Activated CD4-positive, alpha-beta T cell treated with anti-CD3 and anti-CD28 coated beads, Interleukin-2, amount 10 ng/mL, durations not matched to agents 7 days and 5 days (primary cell): ENCODE results near the gene MYBPH. TPM values are rescaled to one million over a fixed set of nuclear protein-coding genes. Genes with fewer than 3 reads are reported as not detected.
A peak's percentile ranks its signal among the peaks of the same experiment; 100 is the strongest.

Experiments
- CTCF ChIA-PET: fragments of 350-600 bp; sonication (Branson Sonifier 250); formaldehyde crosslinking; loops from one replicate; lab custom pipeline; 2021; ENCODE audit warnings: antibody characterized with exemption; lab: Charles Lee
- POLR2A ChIA-PET: fragments of 350-600 bp; sonication (Branson Sonifier 250); formaldehyde crosslinking; loops from one replicate; lab custom pipeline; 2021; ENCODE audit warnings: antibody characterized with exemption; lab: Charles Lee
- DNase-seq: peaks from one replicate; pipeline ENCODE4 v3.0.0-alpha.2; 2020
- H3K27ac Mint-ChIP-seq: one replicate; pipeline ENCODE4 v1.8.0; 2021; ENCODE audit warnings: mild to moderate bottlenecking, moderate library complexity, mixed read lengths
- H3K27me3 Mint-ChIP-seq: one replicate; pipeline ENCODE4 v1.8.0; 2021; ENCODE audit warnings: mixed read lengths
- H3K36me3 Mint-ChIP-seq: one replicate; pipeline ENCODE4 v1.8.0; 2021; ENCODE audit warnings: low read depth, mixed read lengths
- H3K4me1 Mint-ChIP-seq: one replicate; pipeline ENCODE4 v1.8.0; 2021; ENCODE audit warnings: mixed read lengths
- H3K4me3 Mint-ChIP-seq: one replicate; pipeline ENCODE4 v1.8.0; 2021; ENCODE audit warnings: mild to moderate bottlenecking, moderate library complexity, mixed read lengths
- H3K9me3 Mint-ChIP-seq: one replicate; pipeline ENCODE4 v1.8.0; 2021; ENCODE audit warnings: mixed read lengths
- total RNA-seq, 2 experiments: library from RNA; stranded (reverse); gene quantifications; one replicate each; pipeline ENCODE4 v1.2.3, GENCODE V29; 2021

Gene MYBPH
- not detected for total RNA-seq

GRCh38 chr1:203175237-203175826 is at the start of gene MYBPH:
Gene MYBPH, minus strand, starts transcription at chr1:203175826. Its CDS starts 71 bp downstream, at chr1:203175755.
- no peak for DNase-seq
- no peaks in the 10 kb centered on the region for H3K4me1 Mint-ChIP-seq
- H3K27ac Mint-ChIP-seq: no peak within 1 kb of the TSS
- no peaks in the 10 kb centered on the region for H3K9me3 Mint-ChIP-seq
- H3K4me3 Mint-ChIP-seq: no peak within 1 kb of the TSS
- H3K36me3 Mint-ChIP-seq: no peaks in the 10 kb centered on the region
- CTCF ChIA-PET: interaction anchor here (1.4 kb wide), 1 partner anchor 41 kb away, joined by 4 read pairs; no protein-coding TSS in a partner anchor
- POLR2A ChIA-PET: no interaction called here
- H3K27me3 Mint-ChIP-seq: peaks cover 2% of the 10 kb centered on the region

GRCh38 chr1:203225071-203225470 is 49.4 kb upstream of the MYBPH start:
- ChIA-PET CTCF (interaction anchor here (0.6 to 1.8 kb wide), 2 partner anchors 9 to 115 kb away, joined by 4 to 5 read pairs; no protein-coding TSS in a partner anchor), POLR2A (no interaction called here)
- H3K36me3 Mint-ChIP-seq: no peaks in the 10 kb centered on the region
- no peaks in the 10 kb centered on the region for H3K4me1 Mint-ChIP-seq
- no peak overlapping the region for H3K27ac Mint-ChIP-seq
- no peak for DNase-seq
- H3K4me3 Mint-ChIP-seq: no peak overlapping the region
- no peaks in the 10 kb centered on the region for H3K9me3 Mint-ChIP-seq
- H3K27me3 Mint-ChIP-seq: no peaks in the 10 kb centered on the region

GRCh38 chr1:203223012-203223775 is 47.6 kb upstream of the MYBPH start:
- no peak overlapping the region for H3K4me3 Mint-ChIP-seq
- no peak for DNase-seq
- CTCF ChIA-PET: interaction anchor here (0.6 kb wide), 1 partner anchor 123 kb away, joined by 4 read pairs; no protein-coding TSS in a partner anchor
- H3K27me3 Mint-ChIP-seq: no peaks in the 10 kb centered on the region
- no peaks in the 10 kb centered on the region for H3K9me3 Mint-ChIP-seq
- no peaks in the 10 kb centered on the region for H3K36me3 Mint-ChIP-seq
- POLR2A ChIA-PET: no interaction called here
- no peaks in the 10 kb centered on the region for H3K4me1 Mint-ChIP-seq
- no peak overlapping the region for H3K27ac Mint-ChIP-seq

GRCh38 chr1:203219934-203220333 is 44.3 kb upstream of the MYBPH start:
- no peak overlapping the region for H3K4me3 Mint-ChIP-seq

GRCh38 chr1:203219171-203219570 is 43.5 kb upstream of the MYBPH start:
- no peak for DNase-seq
- Mint-ChIP-seq H3K4me3 (no peak overlapping the region), H3K4me1 (no peaks in the 10 kb centered on the region), H3K27ac (no peak overlapping the region), H3K27me3 (peaks cover 3% of the 10 kb centered on the region), H3K9me3 (no peaks in the 10 kb centered on the region), H3K36me3 (no peaks in the 10 kb centered on the region)
- ChIA-PET CTCF (no interaction called here), POLR2A (no interaction called here)

More at GRCh38 chr1:203219934-203220333, 44.3 kb upstream of the MYBPH start:
- H3K9me3 Mint-ChIP-seq: no peaks in the 10 kb centered on the region
- ChIA-PET POLR2A (no interaction called here), CTCF (no interaction called here)
- H3K36me3 Mint-ChIP-seq: no peaks in the 10 kb centered on the region
- H3K4me1 Mint-ChIP-seq: no peaks in the 10 kb centered on the region
- H3K27me3 Mint-ChIP-seq: peaks cover 3% of the 10 kb centered on the region
- no peak overlapping the region for H3K27ac Mint-ChIP-seq
- DNase-seq: no peak

GRCh38 chr1:203217668-203218067 is 42.0 kb upstream of the MYBPH start:
- Mint-ChIP-seq H3K36me3 (no peaks in the 10 kb centered on the region), H3K4me3 (no peak overlapping the region), H3K4me1 (no peaks in the 10 kb centered on the region), H3K27me3 (peaks cover 3% of the 10 kb centered on the region), H3K9me3 (no peaks in the 10 kb centered on the region), H3K27ac (no peak overlapping the region)
- POLR2A ChIA-PET: no interaction called here
- DNase-seq: no peak
- CTCF ChIA-PET: interaction anchor here (1.3 to 3.6 kb wide), 4 partner anchors 10 to 178 kb away, joined by 3 to 32 read pairs (median 4); no protein-coding TSS in a partner anchor

GRCh38 chr1:203217139-203217655 is 41.6 kb upstream of the MYBPH start:
- Mint-ChIP-seq H3K4me3 (no peak overlapping the region), H3K4me1 (no peaks in the 10 kb centered on the region), H3K27ac (no peak overlapping the region), H3K27me3 (peaks cover 3% of the 10 kb centered on the region), H3K36me3 (no peaks in the 10 kb centered on the region), H3K9me3 (no peaks in the 10 kb centered on the region)
- CTCF ChIA-PET: interaction anchor here (1.1 to 3.6 kb wide), 6 partner anchors 11 to 177 kb away, joined by 3 to 32 read pairs (median 4); no protein-coding TSS in a partner anchor
- POLR2A ChIA-PET: no interaction called here
- DNase-seq: no peak

GRCh38 chr1:203216274-203217138 is 40.9 kb upstream of the MYBPH start:
- Mint-ChIP-seq H3K27me3 (peaks cover 3% of the 10 kb centered on the region), H3K27ac (no peak overlapping the region), H3K36me3 (no peaks in the 10 kb centered on the region), H3K9me3 (no peaks in the 10 kb centered on the region), H3K4me1 (no peaks in the 10 kb centered on the region), H3K4me3 (no peak overlapping the region)
- peak; percentile 64 for DNase-seq
- CTCF ChIA-PET: interaction anchor here (0.7 to 3.6 kb wide), 15 partner anchors 9 to 182 kb away, joined by 3 to 32 read pairs (median 4); partner anchors contain the start of gene MYBPH
- POLR2A ChIA-PET: no interaction called here

- ChIA-PET CTCF (interaction anchor here (0.8 to 3.6 kb wide), 11 partner anchors 8 to 181 kb away, joined by 3 to 32 read pairs (median 5); partner anchors contain the start of gene MYBPH), POLR2A (no interaction called here)
- Mint-ChIP-seq H3K4me1 (no peaks in the 10 kb centered on the region), H3K9me3 (no peaks in the 10 kb centered on the region), H3K27ac (no peak overlapping the region), H3K27me3 (peaks cover 3% of the 10 kb centered on the region), H3K36me3 (no peaks in the 10 kb centered on the region), H3K4me3 (no peak overlapping the region)
- DNase-seq: no peak
Measured at GRCh38 chr1:203215573-203215972, 39.9 kb upstream of the MYBPH start.

- ChIA-PET CTCF (interaction anchor here (0.6 to 3.6 kb wide), 8 partner anchors 8 to 846 kb away, joined by 3 to 32 read pairs (median 4); no protein-coding TSS in a partner anchor), POLR2A (no interaction called here)
- H3K27ac Mint-ChIP-seq: no peak overlapping the region
- H3K4me3 Mint-ChIP-seq: no peak overlapping the region
- no peak for DNase-seq
- H3K36me3 Mint-ChIP-seq: no peaks in the 10 kb centered on the region
- H3K9me3 Mint-ChIP-seq: no peaks in the 10 kb centered on the region
- H3K27me3 Mint-ChIP-seq: peaks cover 8% of the 10 kb centered on the region
- H3K4me1 Mint-ChIP-seq: no peaks in the 10 kb centered on the region
Measured at GRCh38 chr1:203214871-203215270, 39.2 kb upstream of the MYBPH start.

- H3K36me3 Mint-ChIP-seq: no peaks in the 10 kb centered on the region
- no peaks in the 10 kb centered on the region for H3K4me1 Mint-ChIP-seq
- DNase-seq: no peak
- H3K27ac Mint-ChIP-seq: no peak overlapping the region
- no peak overlapping the region for H3K4me3 Mint-ChIP-seq
- peaks cover 12% of the 10 kb centered on the region for H3K27me3 Mint-ChIP-seq
- ChIA-PET CTCF (no interaction called here), POLR2A (no interaction called here)
- H3K9me3 Mint-ChIP-seq: no peaks in the 10 kb centered on the region
Measured at GRCh38 chr1:203213126-203213525, 37.5 kb upstream of the MYBPH start.

GRCh38 chr1:203211812-203212211 is 36.2 kb upstream of the MYBPH start:
- no peak overlapping the region for H3K27ac Mint-ChIP-seq
- H3K4me1 Mint-ChIP-seq: no peaks in the 10 kb centered on the region
- H3K4me3 Mint-ChIP-seq: no peak overlapping the region
- CTCF ChIA-PET: no interaction called here
- no peaks in the 10 kb centered on the region for H3K36me3 Mint-ChIP-seq
- POLR2A ChIA-PET: no interaction called here
- no peak for DNase-seq
- peaks cover 15% of the 10 kb centered on the region for H3K27me3 Mint-ChIP-seq
- no peaks in the 10 kb centered on the region for H3K9me3 Mint-ChIP-seq
